Colonic mucosa (tissue), 4 donors: Measurements from ENCODE around the gene ZSCAN10. TPM values are rescaled to one million over a fixed set of nuclear protein-coding genes. Genes with fewer than 3 reads are reported as not detected.

ENCODE experiments used
- DNase-seq: peaks from one replicate; pipeline ENCODE4 v3.0.0-alpha.2; 2020
- H3K27ac ChIP-seq: fragments of 200-600 bp; one replicate; pipeline ENCODE4 v1.8.0; 2021
- H3K27me3 ChIP-seq: fragments of 200-600 bp; one replicate; pipeline ENCODE4 v1.8.0; 2021
- H3K36me3 ChIP-seq: fragments of 200-600 bp; one replicate; pipeline ENCODE4 v1.8.0; 2021
- H3K4me1 ChIP-seq: fragments of 200-600 bp; one replicate; pipeline ENCODE4 v1.8.0; 2021; ENCODE audit warnings: mild to moderate bottlenecking
- H3K4me3 ChIP-seq: fragments of 200-600 bp; one replicate; pipeline ENCODE4 v1.8.0; 2021
- H3K9ac ChIP-seq, 2 donors: one replicate each; pipeline ENCODE4 v1.7.0; 2013; ENCODE audit warnings: control low read depth in 2 of 2, low read depth in 2 of 2, low read length in 2 of 2
- H3K9me3 ChIP-seq: fragments of 200-600 bp; one replicate; pipeline ENCODE4 v1.8.0; 2021
- intact Hi-C: fragments of 100-400 bp; cut with DNase I; formaldehyde crosslinking; loops from one replicate; pipeline ENCODE4 v1.14.1; 2022
- total RNA-seq, 2 donors: library from RNA; stranded (reverse); fragmentation: NEBNext Ultra II Directional in 1 of 2; extraction: Animal tissue kit (Norgen Biotek cat#: 25700) in 1 of 2; gene quantifications; one replicate each; pipeline ENCODE4 v1.2.1, GENCODE V29; 2021
- TF ChIP-seq, protein P1 (sequence below): fragments of 200-600 bp; IDR thresholded peaks from one replicate; pipeline ENCODE4 v1.8.0; 2022; ENCODE audit warnings: antibody characterized with exemption, mild to moderate bottlenecking
- donor health status: healthy.
- donor health status: DM: no; HTN: no; CAD: no.
- donor health status: DM: no; HTN: no; CAD: no.

ZSCAN10 gene
- total RNA-seq, 2 donors from 2014 or later, result 0.86 TPM; not detected in 1

DNA sequence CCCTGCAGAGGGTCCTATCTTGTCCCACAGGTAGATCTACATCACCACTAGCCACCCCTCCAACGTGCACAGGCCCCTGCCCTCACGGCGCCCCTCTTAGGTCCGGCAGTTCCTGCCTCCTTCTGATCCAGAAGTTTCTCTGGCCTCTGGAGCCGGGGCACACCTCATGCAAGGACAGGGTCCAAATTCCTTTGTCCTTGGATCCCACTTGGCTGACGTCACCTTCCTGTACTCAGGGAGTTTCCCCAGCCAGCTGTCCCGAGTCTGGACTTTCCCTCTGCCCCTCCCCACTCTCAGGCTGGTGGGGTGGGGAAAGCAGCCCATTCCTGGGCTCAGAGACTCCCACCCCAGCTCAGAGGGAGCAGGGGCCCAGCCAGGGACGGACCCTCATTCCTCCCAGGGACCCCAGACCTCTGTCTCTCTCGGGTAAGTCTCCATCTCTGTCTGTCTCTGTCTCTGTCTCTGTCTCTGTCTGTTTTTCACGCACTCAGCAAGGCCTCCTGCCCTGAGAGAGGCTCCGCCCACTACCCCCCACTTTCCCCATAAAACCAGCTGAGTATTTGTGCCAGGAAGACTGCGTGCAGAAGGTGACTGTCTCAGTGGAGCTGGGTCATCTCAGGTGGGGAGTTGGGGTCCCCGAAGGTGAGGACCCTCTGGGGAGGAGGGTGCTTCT is 33.9 kb downstream of the ZSCAN10 start, which contains the start of gene IL32:
Gene IL32, plus strand, starts transcription at position 572 of the 673 bp plus-strand sequence. CDS start 172 bp downstream, outside the sequence.
- Histone ChIP-seq H3K9me3 (no peaks in the 10 kb centered on the region), H3K27ac (peak within 1 kb of the TSS; percentile 78), H3K27me3 (no peaks in the 10 kb centered on the region), H3K9ac (peak within 1 kb of the TSS; percentile 48 to 76), H3K4me3 (peak within 1 kb of the TSS; percentile 49), H3K4me1 (peaks cover 6% of the 10 kb centered on the region), H3K36me3 (no peaks in the 10 kb centered on the region)
- TF ChIP-seq, protein P1, sequence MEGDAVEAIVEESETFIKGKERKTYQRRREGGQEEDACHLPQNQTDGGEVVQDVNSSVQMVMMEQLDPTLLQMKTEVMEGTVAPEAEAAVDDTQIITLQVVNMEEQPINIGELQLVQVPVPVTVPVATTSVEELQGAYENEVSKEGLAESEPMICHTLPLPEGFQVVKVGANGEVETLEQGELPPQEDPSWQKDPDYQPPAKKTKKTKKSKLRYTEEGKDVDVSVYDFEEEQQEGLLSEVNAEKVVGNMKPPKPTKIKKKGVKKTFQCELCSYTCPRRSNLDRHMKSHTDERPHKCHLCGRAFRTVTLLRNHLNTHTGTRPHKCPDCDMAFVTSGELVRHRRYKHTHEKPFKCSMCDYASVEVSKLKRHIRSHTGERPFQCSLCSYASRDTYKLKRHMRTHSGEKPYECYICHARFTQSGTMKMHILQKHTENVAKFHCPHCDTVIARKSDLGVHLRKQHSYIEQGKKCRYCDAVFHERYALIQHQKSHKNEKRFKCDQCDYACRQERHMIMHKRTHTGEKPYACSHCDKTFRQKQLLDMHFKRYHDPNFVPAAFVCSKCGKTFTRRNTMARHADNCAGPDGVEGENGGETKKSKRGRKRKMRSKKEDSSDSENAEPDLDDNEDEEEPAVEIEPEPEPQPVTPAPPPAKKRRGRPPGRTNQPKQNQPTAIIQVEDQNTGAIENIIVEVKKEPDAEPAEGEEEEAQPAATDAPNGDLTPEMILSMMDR, result no peak
- DNase-seq, result peak; percentile 92
- intact Hi-C loops, result no loop called here

DNA sequence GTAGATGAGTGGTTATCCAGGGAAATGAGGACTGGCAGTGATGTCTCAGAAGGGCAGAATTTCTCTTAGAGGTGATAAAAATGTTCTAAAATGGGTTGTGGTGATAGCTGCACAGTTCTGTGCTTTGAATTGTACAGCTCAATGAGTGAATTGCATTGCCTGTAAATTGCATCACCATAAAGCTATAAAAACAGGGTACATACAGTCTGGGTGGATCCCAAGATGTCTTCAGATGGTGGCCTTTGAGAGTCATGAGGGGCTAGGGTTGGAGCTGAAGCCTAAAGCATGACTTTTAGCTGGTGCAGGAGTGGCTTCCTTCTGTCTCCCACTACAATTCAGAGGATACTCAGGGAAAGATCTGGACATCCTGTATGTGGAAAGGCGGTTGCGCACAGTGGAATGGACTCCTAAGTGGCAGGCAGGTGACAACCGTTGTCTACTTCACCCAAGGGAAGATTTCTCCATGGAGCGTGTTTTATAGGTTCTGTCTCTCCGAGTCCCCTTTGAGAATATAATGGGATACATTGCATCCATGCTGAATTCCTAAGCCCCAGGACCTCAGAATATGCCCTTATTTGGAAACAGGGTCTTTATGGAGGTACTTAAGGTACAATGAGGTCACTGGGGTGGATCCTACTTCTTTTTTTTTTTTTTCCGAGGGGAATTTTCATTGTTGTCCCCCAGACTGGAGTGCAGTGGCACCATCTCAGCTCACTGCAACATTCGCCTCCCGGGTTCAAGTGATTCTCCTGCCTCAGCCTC is 35.3 kb downstream of the ZSCAN10 start:
- no peak overlapping the region for H3K4me3 ChIP-seq
- DNase-seq, result no peak

DNA sequence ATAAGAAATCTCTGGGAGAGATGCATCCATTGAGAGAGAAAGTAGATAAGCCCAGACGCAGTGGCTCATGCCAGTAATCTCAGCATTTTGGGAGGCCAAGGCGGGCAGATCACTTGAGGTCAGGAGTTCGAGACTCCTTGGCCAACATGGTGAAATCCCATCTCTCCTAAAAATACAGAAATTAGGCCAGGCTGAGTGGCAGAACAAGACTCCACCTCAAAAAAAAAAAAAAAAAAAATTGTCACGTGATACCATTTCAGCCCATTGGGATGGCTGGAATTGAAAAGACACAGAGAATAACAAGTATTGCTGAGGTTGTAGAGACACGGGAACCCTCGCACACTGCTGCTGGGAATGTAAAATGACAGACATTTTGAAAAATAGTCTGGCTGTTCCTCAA is 36.5 kb downstream of the ZSCAN10 start:
- Histone ChIP-seq H3K27ac (no peak overlapping the region), H3K9me3 (no peaks in the 10 kb centered on the region), H3K9ac (no peak overlapping the region), H3K27me3 (no peaks in the 10 kb centered on the region), H3K36me3 (no peaks in the 10 kb centered on the region), H3K4me1 (peaks cover 17% of the 10 kb centered on the region), H3K4me3 (no peak overlapping the region)
- intact Hi-C loops, result loop anchor here (5.0 kb wide), 1 partner anchor 105 kb away; no protein-coding TSS in a partner anchor
- DNase-seq, result no peak
- TF ChIP-seq, protein P1, result no peak

More for the DNA sequence above, 35.3 kb downstream of the ZSCAN10 start:
- Histone ChIP-seq H3K9me3 (no peaks in the 10 kb centered on the region), H3K27ac (peak overlapping the region; percentile 78), H3K36me3 (no peaks in the 10 kb centered on the region), H3K27me3 (no peaks in the 10 kb centered on the region), H3K4me1 (peaks cover 12% of the 10 kb centered on the region), H3K9ac (no peak overlapping the region)
- intact Hi-C loops, result loop anchor here (5.0 kb wide), 1 partner anchor 103 kb away; no protein-coding TSS in a partner anchor
- TF ChIP-seq, protein P1, result no peak

DNA sequence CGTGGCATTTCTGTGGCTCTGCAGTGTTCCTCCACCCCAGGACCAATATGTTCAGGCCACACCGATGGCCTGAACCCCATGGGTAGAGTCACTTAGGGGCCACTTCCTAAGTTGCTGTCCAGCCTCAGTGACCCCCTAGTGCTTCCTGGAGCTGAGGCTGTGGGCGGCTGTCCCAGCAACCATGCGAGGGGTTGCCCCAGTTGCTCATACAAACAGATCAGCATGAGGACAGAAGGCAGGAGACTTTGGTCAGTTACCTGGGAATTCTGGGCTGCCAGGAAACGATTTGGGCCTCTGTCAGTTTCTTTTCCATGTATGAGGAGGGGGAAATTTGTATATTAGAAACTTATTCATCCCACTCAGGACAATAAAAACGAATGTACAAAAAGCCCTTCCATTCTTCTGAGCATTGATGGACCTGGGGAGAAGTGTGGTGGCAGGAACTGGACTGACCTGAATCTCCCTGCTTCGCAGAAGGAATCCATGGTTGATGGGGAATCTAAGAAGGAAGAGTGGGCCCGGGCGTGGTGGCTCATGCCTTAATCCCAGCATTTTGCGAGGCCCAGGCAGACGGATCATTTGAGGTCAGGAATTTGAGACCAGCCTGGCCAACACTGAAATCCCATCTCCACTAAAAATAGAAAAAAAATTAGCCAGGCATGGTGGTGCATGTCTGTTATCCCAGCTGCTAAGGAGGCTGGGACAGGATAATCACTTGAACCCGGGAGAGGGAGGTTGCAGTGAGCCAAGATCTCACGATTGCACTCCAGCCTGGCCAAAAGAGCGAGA is 38.6 kb downstream of the ZSCAN10 start:
- no peaks in the 10 kb centered on the region for H3K36me3 ChIP-seq
- no peaks in the 10 kb centered on the region for H3K27me3 ChIP-seq
- H3K27ac ChIP-seq, result no peak overlapping the region
- peak overlapping the region in 1 of 2 donors; percentile 83 for H3K9ac ChIP-seq
- intact Hi-C loops, result loop anchor here (5.0 kb wide), 1 partner anchor 107 kb away; no protein-coding TSS in a partner anchor
- peaks cover 17% of the 10 kb centered on the region for H3K4me1 ChIP-seq
- TF ChIP-seq, protein P1, result no peak
- DNase-seq, result no peak
- H3K4me3 ChIP-seq, result no peak overlapping the region
- no peaks in the 10 kb centered on the region for H3K9me3 ChIP-seq

DNA sequence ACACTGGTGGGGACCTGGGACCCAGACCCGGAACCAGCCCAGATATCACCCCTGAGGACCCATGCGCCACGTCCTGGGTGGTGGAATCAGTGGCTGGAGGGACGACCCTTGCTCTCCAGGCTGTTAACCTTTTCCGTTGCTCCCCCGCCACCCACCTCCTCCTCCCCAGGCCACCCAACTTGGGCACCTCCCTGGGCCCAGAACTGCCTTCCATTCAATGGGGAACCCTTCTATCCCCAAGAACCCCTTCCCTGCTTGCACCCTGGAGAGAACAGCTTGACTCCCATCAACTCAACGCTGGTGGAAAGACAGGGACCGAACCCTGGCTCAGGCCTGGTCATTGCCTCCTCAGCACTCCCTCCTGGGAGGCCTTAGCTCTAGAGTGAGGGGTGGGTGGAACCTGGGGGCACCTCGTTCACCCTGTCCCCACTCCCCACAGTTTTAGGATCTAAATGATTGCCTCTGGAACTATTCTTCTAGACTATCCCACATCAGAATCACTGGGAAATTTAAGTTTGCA is 39.3 kb downstream of the ZSCAN10 start:
- no peak for DNase-seq
- peak overlapping the region; percentile 89 for H3K4me3 ChIP-seq
- peaks cover 16% of the 10 kb centered on the region for H3K4me1 ChIP-seq
- intact Hi-C loops, result loop anchor here (5.0 kb wide), 2 partner anchors 68 to 108 kb away; no protein-coding TSS in a partner anchor
- no peaks in the 10 kb centered on the region for H3K27me3 ChIP-seq
- H3K27ac ChIP-seq, result peak overlapping the region; percentile 81
- no peaks in the 10 kb centered on the region for H3K9me3 ChIP-seq
- H3K36me3 ChIP-seq, result no peaks in the 10 kb centered on the region
- peak overlapping the region; percentile 83 to 92 for H3K9ac ChIP-seq
- TF ChIP-seq, protein P1, result no peak
